GM03348 (cell line): ENCODE data around the gene FBXO4.
A peak's percentile ranks its signal among the peaks of the same experiment; 100 is the strongest.
"Not testable (repeated sequence)": the region's sequence is repeated elsewhere in the genome, so short reads cannot be mapped to it uniquely, and the experiment has no call there.

ENCODE experiments used
- DNase-seq: peaks from one replicate; pipeline ENCODE4 v3.0.0; 2012; ENCODE audit warnings: low spot score

The FBXO4 gene

DNA sequence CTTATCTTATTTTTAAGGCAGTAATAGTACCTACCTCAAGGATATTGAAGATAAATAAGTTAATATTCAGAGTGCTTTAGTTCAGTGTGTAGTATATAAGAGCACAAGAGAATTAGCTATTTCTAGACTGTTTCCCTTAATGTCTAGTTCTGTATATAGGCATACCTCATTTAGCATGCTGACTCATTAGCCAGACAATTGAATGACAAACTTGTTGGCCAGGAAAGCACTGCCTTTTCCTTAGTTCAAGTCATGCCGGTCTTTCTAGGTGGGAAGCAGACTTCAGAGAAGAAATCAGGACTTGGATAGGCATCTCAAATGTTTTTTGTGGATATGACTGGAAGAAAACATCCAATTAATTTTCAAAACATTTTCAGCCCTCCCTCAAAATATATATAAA, 3.2 kb upstream of the FBXO4 start:
- no peak for DNase-seq

DNA sequence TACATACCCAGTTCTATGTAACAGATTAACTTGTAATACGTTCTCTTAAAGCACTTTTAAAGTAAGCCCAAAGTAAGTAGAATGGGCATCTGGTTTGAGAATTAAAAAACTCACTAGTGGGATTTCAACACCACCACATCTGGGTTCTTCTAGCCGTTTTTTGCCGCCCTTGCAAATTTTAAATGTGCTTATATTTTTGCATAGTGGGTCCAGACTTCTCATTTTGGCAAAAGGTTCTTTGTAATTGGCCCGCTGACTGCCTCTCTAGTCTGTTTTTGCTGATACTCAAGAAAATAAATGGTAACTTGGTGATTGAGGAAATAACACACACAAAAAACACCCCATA, 582 bp upstream of the FBXO4 start:
- no peak for DNase-seq

DNA sequence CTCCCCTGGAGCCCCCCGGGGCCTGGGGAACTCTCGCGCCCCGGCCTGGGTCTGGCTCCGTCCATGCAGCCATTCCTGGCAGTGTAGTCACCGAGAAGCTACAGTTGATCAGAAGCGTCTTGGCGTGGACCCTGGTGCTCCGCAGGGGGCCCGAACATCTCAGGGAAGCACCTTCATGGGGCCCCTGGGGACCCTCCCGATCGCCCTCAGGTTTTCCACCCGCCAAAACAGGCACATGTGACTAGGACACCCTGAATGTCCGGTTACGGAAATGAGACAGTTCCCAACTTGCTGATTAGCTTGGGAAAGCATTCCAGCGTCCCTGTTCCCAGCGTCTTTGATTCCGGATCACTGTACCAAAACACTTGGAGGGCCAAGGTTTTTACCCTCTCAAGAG, 472 bp downstream of the FBXO4 start:
- peak; percentile 45 for DNase-seq

DNA sequence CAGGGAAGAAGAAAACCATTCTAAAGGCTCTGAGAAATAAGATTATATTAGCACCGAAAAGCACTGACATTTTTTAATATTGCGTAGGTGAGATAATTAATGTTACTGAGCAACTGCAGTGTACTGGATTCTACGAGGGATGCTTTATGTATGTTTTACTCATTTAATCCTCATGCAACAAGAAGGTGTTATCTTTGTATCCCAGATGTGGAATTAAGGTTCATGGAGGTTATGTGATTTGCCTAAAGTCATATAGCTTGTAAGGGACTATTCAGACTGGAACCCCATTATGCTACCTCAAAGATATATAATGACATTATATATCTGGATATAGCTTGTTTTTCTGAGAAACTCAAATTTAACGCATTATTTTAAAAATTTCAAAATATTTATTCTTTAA, 2.5 kb downstream of the FBXO4 start:
- DNase-seq: no peak

DNA sequence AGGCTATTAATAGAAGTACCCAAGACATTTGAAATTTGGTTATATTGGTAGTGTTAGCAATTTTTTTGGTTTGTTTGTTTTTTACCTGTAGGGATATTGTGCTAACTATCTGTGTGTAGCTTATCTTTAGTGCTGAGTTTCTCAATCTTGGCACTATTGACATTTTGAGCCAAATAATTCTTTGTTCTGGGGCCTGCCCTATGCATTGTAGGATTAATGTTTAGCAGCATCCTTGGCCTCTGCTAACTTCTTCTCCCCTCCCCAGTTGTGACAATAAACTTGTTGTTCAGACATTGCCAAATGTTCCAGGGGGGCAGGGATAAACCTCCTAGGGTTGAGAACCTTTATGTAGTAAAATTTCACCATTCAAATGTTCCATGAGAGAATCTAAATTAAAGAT, 4.0 kb downstream of the FBXO4 start:
- DNase-seq: no peak

DNA sequence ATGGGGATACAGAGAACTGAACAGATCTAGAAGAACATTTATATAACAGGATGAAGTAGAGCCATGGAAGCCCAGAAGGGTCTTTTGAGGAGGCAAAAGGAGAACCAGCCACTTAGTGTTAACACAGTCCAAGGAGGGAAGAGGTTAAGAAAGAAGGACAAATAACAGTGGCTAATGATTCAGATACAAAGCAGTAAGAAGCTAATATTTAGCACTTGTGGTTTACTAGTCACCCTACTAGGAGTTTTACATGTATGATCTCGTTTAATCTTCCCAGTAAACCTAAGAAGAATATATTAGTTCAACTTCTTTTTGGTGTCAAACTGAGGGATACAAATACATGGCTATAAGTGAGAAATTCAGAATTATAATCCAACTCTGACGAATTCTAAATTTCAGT, 7.7 kb downstream of the FBXO4 start:
- DNase-seq: no peak

DNA sequence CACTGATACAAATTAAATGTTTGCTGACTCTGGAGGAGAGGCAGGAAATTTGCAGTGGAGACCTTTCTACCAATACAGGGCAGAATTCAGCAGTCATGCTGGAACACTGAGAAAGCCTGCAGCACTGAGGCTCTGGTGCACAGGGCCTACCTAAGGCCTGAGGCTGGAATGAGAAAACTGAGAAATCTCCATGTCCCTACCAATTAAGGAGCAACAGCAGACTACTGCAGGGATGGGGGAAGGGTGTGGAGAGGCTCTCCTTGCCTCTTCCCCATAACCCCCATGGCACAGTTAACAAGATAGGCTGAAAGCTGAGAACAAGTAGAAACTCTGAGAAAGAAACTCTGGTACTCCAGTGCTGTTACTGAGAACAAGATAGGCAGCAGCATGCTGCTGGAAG, 10.5 kb downstream of the FBXO4 start:
- no peak for DNase-seq

DNA sequence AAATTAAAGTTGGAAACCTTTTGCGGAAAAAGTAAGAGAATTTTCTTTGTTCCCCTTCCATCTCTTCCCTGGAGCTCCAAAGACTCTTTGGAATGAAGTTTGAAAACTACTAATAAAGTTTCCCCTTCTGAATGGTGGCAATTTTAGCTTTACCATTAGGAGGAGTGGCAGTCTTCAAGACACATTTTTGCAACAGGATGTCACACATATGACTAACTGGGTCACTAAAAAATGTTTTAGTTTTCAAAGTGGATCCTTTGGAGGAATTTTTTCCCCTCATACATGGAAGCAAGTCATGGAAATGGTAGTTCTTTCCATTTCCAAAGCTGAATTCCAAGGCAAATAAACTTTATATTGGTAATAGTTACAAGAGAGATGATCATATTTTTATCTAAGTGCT, 15.6 kb downstream of the FBXO4 start:
- no peak for DNase-seq

DNA sequence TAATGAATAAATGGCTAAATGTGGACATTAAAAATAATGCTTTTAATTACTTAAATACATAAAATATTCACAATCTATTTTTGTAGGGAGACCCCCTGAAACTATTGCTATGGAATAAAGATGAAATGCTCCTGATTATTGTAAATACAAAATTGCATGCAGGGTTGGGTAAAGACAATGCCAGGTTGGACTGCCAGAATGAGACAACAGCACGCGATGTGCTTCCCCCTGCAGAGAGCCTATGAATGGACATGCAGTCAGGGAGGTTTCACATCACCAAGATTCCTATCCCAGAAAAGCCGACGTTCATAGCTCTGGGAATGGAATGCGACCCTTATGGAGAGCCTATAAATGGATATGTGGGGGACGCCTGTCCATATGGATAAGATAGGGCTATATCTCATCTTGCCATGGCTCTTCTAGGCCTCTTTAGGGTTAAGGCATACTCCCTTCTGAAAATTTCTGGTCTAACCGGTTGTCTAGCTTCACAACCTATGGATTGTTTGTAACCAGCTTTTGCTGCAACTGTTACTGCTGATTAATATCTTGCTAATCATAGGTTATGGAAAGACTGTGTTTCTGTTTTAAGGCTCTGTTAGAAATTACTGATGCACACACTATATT, 20.4 kb downstream of the FBXO4 start:
- DNase-seq: not testable (repeated sequence)

DNA sequence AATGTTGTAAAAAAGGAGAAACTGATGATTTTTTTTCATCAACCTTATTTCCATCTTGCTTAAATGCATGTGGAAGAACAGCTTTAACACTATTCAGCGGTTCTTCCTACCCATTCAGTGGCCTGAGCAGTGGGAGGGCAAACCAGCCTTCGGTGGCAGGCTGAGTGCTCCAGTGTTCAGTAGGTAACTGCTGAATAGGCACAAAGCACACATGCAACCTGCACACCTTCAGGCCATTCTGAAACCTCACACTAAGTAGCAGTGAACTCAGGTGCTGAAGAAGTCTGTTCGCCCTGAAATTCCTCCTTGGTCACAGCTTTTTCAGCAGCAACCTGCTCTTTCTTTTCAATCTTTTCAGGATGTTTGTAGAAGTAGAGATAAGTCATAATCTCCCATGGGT, 26.1 kb downstream of the FBXO4 start:
- no peak for DNase-seq

DNA sequence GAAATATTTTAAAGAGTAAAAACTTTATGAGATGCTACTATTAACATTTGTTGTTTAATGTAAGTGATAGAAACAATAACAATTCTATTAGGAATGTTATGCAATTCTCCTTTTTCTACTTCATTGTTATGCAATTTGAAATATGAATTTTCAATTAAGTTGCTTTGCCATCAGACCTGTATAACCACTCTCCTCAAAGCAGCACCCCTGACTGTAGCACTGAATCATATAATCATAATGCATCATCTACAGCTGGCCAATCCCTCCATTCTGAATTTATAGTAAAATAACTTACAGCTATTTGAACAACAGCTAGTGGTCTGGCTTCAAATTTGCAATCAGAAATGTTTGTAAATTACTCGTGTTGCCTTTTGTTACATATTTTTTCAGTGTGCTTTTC, 29.2 kb downstream of the FBXO4 start:
- no peak for DNase-seq

DNA sequence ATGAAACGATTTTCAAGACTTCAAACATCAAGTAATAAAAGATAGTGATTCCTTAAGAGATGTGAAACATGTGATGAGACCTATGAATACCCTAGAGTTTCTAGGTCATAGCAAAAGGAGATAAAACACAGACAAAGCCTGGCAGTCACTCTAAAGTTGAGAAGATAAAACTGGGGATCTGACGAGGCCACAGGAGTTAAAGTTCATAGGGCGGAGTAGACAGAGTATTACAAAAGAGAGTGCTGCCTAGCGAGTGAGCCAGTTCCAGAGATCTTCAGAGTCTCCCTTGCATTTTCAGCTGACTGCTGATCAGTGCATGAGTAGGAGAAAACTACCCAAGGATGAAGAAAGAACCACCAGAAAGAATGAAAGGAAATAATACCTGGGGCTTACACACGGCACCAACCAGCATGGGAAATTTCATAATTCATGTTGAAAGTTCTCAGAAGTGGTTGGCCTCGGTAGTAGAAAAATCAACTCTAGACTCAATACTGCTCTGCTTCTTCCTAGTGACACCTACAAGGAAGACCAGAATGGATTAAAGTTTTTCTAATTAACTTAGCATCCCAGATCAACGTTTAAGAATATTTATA, 30.4 kb downstream of the FBXO4 start:
- no peak for DNase-seq

DNA sequence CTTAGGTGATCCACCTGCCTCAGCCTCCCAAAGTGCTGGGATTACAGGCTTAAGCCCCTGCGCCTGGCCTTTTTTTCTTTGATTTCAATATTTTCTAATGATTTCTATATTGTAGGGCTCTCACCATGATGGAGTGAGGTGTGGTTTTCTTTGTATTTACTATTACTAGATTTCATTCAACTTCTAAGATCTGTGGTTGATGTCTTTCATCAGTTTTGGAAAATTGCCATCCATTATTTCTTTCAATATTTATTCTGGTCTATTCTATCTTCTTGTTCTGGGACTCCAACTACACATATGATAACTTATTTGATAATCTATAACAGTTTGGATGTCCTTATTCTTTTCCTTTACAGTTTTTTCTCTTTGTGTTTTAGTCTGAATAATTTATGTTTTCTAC, 31.9 kb downstream of the FBXO4 start:
- DNase-seq: no peak

DNA sequence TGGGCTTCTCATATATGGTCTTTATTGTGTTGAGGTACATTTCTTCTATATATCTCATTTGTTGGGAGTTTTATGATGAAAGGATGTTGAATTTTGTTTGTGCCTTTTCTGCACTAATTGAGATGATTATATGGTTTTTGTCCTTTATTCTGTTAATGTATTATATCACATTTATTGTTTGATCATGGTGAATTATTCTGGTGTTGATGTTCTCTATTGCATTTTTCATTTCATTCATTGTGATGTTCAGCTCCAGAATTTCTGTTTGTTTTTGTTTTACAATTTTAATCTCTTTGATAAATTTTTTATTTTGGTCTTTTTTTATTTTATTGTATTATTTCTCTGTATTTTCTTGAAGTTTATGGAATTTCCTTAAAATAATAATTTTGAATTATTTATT, 35.4 kb downstream of the FBXO4 start:
- DNase-seq: no peak

DNA sequence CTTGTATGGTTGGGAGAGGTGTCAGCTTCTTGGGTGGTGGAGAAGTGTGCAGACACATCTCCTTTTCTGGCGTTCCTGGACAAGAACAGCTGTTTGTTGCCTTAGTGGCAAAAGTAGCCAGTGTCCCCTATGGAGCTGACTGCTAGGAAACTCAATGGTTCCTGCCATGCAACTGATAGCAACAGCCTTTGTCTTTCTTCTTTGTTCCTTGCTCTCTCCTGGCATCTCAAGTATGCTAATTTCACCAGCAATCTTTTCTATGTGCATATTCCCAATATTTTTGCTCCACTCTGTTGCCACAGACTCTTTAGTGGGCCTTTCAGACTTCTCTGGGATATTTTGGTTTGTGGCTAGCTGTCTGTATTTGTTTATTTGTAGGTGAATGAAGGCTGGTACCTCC, 36.7 kb downstream of the FBXO4 start:
- no peak for DNase-seq

DNA sequence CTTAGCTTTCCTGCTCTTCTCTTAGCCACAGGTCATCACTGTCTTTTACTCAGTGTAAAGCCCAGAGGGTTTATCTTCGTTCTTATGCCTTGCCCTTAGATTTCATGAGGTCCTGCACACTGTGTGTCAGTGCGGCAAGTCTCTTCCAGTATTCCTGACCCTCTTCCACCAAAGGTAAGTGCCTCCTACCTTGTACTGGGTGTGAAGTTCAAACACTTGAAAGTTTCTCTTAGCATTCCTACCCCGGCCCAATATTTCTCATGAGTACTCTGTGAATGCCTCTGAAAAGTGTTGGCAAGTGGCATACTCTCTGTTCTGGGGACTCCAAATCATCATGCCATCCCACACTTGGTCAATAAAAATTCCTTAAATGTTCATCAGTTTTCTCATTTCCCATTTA, 37.4 kb downstream of the FBXO4 start:
- no peak for DNase-seq

DNA sequence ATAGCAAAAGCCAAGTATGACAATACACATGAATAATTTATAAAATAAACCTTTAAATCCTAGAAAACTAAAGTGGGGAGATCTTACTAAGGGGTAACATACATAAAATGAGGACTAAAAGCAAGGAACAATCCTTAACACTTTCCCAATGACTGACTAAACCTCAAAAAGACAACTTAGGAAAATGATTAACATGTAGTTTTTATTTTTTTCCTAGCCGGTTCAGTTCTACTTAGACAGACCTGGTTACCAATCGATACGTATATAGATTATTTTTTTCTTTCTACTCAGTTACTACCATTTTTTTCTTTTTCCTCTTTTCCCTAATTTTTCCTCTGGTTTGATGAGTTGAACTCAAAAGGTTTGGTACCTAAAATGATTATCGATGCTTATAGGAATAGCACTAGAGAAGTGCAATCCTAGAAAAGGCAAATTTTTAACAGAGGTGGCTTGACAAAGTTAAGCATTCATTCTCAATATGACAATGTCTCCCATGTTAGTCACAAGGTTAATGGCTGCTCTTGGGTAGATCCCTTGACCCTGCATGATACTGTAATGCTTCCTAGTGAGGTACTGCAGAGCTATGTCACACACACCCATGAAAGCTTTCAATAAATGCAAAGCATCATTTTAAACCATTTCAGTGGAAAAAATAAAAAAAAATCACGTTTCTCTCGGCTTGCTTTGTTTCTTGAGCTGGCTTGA, 41.5 kb downstream of the FBXO4 start:
- no peak for DNase-seq

DNA sequence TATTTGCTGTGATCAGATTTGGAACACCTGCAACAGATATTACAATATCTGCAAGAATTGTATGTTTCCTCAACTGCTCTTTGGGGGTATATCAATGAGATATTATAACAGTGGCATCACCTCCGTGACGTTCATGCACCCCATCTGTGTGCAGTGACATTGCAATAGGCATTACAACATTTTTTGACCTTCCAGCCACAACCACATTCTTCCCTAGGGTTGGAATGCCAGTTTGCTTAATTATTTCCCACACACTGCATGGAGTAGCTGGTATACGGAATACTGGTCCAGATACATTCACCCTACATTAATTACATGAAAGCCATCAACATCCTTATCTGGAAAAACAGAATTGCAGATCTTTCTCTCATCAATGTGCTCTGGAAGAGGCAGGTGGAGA, 42.3 kb downstream of the FBXO4 start:
- no peak for DNase-seq

DNA sequence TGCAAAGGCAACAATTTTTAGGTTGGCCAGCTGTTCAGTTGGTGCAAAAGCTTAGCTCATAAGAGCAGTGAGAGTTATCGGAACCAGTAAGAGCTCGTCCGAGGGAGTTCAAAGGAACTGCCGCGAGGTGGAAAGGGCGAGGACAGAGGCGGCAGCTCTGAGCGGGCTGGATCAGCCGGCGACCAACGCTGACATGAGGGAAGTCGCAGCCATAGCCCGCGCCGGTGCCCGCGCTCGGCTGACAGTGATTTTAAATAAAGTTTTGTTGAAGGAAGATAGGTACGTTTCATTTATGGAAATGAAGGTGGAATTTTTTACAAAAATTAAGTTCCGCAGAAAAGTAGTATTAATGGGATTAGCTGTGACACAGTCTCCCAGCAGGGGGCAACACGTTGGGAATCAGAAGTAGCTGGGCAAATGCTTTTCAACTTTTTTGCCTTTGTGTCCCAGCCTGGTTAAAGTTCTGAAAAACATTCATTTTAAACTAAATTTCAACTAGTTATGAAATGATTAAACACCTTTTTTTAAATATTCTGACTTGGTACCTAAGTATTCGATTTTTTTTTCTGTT, 43.2 kb downstream of the FBXO4 start:
- DNase-seq: no peak

DNA sequence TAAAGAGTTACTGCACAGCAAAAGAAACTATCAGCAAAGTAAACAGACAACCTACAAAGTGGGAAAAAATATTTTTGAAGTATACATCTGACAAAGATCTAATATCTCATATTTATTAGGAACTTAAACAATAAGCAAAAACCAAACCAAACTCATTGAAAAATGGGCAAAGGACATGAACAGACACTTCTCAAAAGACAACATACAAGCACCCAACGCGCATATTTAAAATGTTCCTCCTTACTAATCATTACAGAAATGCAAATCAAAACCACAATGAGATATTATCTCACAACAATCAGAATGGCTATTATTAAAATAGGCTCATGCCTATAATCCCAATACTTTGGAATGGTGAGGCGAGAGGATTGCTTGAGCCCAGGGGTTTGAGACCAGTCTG, 48.0 kb downstream of the FBXO4 start:
- DNase-seq: no peak

DNA sequence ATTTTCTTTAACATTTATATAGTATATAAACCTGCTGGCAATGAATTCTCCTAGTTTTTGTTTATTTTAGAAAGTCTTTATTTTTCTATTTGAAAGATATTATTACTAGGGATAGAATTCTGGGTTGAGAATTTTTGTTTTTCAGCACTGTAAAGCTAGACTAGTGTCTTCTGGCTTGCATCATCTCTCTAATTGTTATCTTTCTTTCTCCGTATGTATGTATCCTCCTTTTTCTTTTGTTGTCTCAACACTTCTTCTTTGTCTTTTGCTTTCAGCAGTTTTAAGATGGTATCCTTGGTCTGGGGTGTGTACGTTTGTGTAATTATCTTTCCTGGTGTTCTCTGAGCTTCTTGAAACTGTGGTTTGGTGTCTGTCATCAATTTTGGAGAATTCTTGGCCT, 48.8 kb downstream of the FBXO4 start:
- DNase-seq: no peak

DNA sequence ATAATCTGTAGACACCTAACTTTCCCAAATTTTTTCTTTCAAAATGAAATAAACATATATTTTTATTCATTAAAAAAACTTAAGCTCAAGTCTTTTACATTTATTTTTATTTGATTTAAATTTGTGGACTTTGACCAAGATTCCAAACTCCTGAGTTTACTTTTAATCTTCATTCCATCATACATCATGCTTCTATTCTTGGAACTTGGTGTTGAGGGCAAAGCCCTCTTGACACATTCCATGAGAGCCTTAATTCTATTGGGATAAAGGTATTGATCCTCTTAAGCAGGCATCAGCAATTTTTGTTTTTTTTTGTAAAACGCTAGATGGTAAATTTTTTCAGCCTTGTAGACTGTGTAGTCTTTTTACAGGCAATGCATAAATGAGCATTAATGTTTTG, 53.6 kb downstream of the FBXO4 start:
- DNase-seq: peak; percentile 16

DNA sequence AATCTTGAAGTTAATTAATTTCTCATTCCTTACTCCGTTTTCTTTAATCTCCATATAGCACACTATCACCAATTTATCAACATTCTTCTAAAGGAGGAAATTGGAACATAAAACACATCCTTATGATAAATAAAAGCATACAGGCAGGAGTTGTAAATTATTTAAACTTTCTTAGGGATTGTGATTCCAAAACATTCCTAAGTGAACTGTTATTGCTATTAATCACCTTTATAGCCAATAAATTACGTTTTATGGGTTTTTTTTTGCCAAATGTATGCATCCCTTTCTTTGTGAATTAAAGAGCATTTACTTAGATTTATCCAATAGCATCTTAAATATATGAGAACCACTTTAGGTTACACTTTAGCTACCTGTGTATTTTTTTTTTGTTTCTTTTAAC, 55.3 kb downstream of the FBXO4 start:
- no peak for DNase-seq

DNA sequence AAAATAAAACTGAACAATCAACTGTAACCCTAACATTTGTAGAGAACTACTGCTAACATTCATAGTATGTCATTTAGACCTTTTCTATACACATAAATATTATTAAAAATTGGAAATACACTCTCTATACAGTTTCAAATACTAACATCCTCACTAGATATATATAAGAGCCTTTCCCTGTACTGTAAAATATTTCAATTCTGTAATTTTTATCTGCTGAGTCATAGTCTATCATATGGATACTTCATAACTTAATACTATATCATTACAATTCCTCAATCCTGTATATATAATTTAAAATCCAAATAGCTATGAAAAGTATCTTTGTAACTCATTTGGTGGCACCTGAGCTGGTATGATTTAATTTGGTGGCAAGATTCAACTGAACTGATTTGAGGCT, 55.8 kb downstream of the FBXO4 start:
- no peak for DNase-seq
